ENCODE results near the gene ZMYND8.

The ZMYND8 gene

GRCh38 chr20:47353692-47354463, 2.6 kb downstream of the ZMYND8 start:
- no peak for FAIRE-seq

DNA sequence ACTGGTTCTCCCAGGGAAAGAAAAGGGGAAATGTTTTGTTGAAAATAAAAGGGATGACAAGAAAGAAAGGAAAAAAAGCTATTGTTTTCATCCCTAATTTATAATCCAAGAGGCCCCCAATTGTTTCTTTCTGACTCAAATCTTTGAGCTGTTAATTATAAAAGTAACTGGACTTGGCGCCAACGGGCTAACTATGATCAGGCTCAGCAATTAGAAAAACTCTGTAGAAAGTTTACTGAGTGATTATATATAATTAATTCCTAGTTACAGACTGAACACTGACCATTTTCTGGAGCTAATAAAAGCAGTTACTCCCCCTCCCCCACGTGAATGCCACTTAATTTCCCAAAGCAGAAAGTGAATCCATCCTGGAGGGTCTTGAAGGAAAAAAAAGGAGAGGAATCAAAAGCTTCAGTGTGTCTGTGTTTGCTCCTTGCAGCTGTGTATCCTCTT, 3.2 kb downstream of the ZMYND8 start:
- FAIRE-seq, result no peak

- FAIRE-seq, result no peak
These were observed 3.9 kb downstream of the ZMYND8 start for GRCh38 chr20:47352332-47353238.

DNA sequence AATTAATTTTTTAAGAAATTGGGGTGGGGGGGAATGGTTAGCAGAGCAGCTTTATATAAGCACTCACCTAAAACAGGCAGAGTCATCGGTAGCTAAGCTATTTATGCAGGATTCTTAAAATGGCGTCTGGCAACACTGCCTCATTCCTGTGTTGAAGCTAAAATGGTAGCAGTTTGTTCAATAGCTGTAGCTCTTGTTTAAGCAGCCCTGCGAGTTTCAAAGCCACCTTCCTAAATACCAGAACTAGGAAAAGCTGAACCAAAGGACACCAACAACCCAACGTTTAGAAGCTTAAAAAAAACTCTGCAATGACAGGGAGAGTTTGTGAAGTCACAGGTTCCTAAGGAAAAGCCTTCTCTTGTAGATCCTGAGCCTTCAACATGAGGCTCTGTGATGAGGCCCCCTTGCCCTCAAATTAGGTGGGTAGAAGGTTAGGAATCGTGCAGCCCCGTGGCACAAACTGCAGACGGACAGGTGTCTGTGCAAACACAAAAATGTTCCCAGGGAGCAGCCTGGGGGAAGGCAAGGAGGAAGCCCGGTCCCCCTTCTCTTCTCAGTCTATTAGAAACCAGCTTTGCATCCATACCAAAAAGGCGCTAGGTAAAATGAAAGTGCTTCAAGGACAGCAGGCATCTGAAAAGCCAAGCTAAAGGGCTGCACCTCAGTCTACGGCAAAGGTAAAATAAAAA, 4.7 kb downstream of the ZMYND8 start:
- FAIRE-seq, result no peak

- no peak for FAIRE-seq
These were observed 5.6 kb downstream of the ZMYND8 start for GRCh38 chr20:47350691-47351545.

- FAIRE-seq, result no peak
These were observed 6.3 kb downstream of the ZMYND8 start for GRCh38 chr20:47350181-47350550.

GRCh38 chr20:47349365-47350180, 6.9 kb downstream of the ZMYND8 start:
- no peak for FAIRE-seq

DNA sequence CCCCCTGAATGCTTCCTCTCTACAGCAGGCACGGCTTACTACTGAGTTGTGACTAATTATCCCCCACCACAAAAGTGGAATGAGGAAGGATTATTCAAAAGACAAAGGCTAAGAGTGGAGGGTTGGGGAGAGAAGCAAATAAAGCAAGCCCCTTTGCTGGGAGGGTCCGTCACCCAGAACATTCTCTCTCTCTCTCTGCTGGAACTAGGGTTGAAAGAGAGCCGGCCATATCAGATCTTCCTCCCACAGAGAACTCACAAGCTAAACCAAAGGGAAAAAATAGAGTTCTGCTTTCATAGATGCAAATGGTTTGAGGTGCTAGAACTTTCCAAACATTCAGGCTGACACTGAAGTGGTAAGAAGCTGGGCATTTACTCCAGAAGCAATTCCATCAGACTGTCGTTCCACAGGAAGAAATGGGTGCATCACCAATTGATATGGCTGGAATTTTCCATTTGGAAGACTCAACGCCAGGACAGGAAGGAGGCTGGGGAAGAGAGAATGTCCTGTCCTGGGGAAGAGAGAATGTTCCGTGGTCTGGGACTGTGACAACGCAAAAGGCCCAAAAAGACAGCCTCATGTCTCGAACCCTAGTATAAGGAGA, 7.9 kb downstream of the ZMYND8 start:
- no peak for FAIRE-seq

DNA sequence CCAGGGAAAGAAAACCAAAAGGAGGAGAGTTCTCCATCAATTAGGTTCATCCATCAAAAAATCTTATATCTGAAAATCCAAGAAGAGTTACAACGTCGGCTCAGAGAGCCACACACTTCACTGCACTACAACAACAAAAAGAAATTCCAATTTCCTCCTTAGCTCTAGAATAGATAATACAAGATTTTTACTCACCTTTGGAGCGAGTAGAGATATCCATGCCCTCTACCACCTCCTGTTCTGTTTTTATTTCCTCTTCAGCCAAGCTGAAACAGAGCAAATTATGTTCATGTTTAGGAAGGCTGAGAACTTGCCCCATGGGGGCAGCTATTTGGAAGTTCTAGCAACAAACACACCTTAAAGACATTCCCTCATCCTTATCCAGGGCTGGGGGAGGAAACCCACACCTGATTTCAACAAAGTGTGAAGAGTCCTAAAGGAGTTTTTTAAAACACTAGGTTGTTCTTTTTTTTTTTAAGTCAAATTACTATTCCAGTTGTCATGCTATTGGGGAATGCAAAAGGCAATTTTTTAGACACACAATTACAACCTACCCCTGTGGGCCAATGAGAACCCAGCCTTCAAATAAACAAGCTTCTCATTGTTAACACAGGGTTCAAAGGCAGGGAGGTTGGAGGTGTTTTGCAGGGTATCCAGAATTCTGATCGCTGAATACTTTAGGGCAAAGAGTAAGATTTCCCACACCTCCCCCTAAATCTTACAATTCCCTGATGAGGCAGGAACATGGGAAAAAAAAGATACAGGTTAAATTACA, 8.7 kb downstream of the ZMYND8 start:
- no peak for FAIRE-seq

- no peak for FAIRE-seq
These were observed 10.3 kb downstream of the ZMYND8 start for GRCh38 chr20:47346172-47346571.

DNA sequence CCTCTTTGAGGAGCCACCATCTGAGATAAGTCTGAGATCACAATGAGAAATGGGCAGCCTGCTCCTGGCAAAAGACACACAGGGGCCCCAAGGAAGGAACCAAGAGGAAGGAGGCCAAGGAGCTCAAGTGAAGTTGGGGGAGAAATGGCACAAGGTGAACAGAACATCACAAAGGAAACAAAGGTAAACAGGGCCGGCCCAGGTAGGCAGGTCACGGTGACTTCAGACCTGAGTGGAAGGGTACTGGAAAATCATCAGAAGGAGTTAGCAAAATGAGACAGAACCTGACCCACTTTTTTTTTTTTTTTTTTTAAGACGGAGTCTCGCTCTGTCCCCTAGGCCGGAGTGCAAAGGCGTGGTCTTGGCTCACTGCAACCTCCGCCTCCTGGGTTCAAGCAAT, 11.3 kb downstream of the ZMYND8 start:
- no peak for FAIRE-seq

DNA sequence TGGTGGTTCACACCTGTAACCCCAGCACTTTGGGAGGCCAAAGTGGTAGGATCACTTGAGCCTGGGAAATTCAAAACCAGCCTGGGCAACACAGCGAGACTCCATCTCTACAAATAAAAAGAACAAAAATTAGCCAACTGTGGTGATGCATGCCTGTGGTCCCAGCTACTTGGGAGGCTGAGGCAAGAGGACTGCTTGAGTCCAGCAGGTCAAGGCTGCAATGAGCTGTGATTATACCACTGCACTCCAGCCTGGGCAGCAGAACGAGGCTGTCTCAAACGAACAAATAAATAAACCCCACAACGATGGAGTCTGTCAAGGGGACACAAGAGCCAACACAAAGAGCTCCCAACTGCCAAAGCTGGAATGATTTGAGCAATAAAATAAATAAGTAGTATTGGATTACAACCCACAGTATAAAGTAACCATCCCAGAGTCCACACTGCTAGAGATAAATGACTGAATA, 13.5 kb downstream of the ZMYND8 start:
- no peak for FAIRE-seq

GRCh38 chr20:47338131-47338628, 18.3 kb downstream of the ZMYND8 start:
- no peak for FAIRE-seq

DNA sequence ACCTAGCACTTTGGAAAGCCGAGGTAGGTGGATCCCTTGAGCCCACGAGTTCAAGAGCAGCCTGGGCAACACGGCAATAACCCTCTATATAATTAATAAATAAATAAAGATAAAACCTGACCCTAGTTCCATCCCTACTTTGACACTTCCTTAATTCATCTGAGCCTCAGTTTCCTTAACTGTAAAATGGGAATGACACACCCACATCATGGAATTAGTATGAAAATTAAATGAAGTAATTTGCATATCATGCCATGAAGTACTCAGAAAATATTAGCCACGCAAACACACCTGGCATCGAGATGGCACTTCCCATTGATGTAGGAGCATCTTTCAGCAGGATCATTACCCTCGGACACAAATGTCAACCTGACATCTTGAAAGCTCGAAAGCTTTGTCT, 19.1 kb downstream of the ZMYND8 start:
- no peak for FAIRE-seq

- no peak for FAIRE-seq
These were observed 20.3 kb downstream of the ZMYND8 start for GRCh38 chr20:47336129-47336754.

DNA sequence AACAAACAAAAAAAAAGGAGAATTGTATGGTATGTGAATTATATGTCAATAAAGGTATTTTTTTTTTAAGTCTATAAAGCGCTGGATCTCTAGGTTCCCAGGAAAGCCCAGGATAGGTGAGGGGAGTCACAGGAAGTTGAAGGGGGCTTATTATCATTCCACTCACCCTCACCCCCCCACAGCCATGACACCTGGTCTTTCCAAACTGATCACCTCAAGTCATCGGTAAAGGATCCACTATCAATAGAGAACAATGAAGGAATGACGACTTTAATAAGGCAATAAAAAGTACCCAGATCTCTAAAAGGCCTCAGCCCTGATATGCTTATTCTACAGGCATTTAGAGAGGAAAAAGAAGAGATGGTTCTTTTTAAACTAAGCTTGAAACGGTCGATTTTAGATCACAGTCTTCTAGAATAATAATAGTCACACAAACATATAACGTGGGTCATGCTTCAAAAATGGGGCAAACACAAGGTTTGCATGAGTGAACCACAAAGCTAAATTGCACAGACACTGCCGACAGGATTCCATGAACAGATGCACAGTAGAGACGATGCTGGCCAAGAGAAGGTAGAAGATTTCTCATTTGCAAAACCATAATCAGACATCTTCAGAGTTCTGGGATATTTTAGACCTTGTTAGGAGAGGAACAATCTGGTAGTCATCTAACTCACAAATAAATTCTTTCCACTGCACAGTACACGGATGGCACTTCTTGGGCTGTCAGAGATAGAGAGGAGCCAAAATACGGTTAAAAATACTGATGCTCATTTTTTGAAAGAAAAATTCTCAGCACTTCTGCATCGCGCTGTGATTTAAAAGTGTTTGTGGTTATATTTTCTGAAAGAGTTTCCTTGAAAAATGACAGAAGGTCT, 21.0 kb downstream of the ZMYND8 start:
- FAIRE-seq, result no peak

DNA sequence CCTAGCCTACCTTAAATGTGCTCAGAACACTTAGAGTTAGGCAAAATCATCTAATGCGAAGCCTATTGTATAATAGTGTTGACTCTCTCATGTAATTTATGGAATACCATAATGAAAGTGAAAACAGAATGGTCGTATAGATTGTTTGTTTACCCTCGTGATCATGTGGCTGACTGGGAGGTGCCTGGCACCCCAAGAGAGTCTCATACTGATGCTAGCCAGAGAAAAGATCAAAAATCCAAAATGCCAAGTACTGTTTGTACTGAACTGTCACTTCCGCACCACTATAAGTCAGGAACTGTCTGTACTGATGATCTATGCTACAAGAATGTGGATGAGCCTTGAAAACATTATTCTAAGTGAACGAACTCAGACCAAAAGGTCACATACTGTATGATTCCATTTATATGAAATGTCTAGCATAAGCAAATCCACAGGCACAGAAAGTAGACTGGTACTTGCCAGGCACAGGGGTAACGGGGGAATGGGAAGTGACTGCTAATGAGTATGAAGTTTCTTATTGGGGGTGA, 22.4 kb downstream of the ZMYND8 start:
- no peak for FAIRE-seq

All from colon (tissue), 2 donors.